ENCODE results near the gene GOLM1. TPM values are rescaled to one million over a fixed set of nuclear protein-coding genes. Genes with fewer than 3 reads are reported as not detected.

The GOLM1 gene
- total RNA-seq, 4 donors from 2014 or later, result 52.7 to 59.7 (median 56.2) TPM

- no peaks in the 10 kb centered on the region for H3K9me3 ChIP-seq
- no peak overlapping the region for H3K27ac ChIP-seq
- no peaks in the 10 kb centered on the region for H3K4me1 ChIP-seq
- no peak overlapping the region for H3K4me3 ChIP-seq
- TF ChIP-seq POLR2A (IDR thresholded peaks at IDR 0.05), result no peak
- H3K36me3 ChIP-seq, result peaks cover 0 to 65% (median 0%) of the 10 kb centered on the region in 3 donors
- no peak for DNase-seq
- no peaks in the 10 kb centered on the region for H3K27me3 ChIP-seq
These were observed 78.6 kb downstream of the GOLM1 start for GRCh38 chr9:86020731-86021130.

DNA sequence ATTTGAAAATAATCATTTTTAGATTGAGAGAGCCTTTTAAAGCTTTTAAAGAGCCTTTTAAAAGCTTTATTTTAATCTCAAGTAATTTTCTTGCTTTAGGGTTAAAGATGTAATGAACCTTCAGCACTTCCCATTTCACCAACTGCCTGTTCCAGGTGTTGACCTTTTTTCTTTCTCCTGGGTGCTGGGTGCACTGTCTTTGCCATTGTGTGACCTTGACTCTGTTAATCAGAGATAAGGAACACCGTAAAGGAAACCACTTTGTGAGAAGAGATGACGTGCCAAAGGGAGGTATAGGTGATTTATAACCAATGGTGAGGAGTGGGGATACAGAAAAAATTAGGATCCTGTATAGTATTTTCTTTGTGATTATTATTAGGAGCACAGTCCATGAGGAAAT is 90.2 kb downstream of the GOLM1 start:
- no peak for DNase-seq
- TF ChIP-seq CTCF (IDR thresholded peaks at IDR 0.05) (no peak), POLR2A (IDR thresholded peaks at IDR 0.05) (no peak)
- peaks cover 0 to 87% (median 0%) of the 10 kb centered on the region in 3 donors for H3K36me3 ChIP-seq

GRCh38 chr9:86005253-86005775 is 94.0 kb downstream of the GOLM1 start:
- Histone ChIP-seq H3K36me3 (peaks cover 0 to 61% (median 0%) of the 10 kb centered on the region in 3 donors), H3K27me3 (no peaks in the 10 kb centered on the region), H3K4me3 (no peak overlapping the region), H3K4me1 (no peaks in the 10 kb centered on the region), H3K27ac (no peak overlapping the region), H3K9me3 (no peaks in the 10 kb centered on the region)
- TF ChIP-seq POLR2A (IDR thresholded peaks at IDR 0.05) (no peak), CTCF (IDR thresholded peaks at IDR 0.05) (no peak)
- no peak for DNase-seq

More for the DNA sequence above, 90.2 kb downstream of the GOLM1 start:
- Histone ChIP-seq H3K9me3 (no peaks in the 10 kb centered on the region), H3K27ac (no peak overlapping the region), H3K27me3 (no peaks in the 10 kb centered on the region), H3K4me1 (no peaks in the 10 kb centered on the region), H3K4me3 (no peak overlapping the region)

DNA sequence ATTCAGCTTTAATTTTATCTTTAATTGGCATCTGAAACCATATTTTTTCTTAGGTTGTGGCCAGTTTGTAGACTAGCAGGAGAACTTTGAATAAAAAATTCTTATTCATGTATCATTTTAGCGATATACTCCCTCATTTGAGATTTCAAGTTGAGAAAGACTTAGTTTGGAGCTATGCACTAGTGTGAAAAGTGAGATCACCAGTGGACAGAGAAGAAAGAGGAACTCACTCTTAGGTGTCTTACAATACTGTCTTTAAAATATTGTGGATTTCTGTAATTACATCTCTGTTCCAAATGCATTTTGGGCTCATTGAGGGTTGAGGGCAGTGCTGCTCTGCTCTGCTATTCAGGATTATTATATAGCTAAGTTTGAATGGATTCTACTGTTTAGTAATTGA is 103.8 kb downstream of the GOLM1 start:
- Histone ChIP-seq H3K4me3 (no peak overlapping the region), H3K27ac (no peak overlapping the region), H3K9me3 (no peaks in the 10 kb centered on the region), H3K27me3 (no peaks in the 10 kb centered on the region), H3K36me3 (peaks cover 0 to 29% (median 0%) of the 10 kb centered on the region in 3 donors), H3K4me1 (no peaks in the 10 kb centered on the region)
- TF ChIP-seq CTCF (IDR thresholded peaks at IDR 0.05) (no peak), POLR2A (IDR thresholded peaks at IDR 0.05) (no peak)
- DNase-seq, result no peak

DNA sequence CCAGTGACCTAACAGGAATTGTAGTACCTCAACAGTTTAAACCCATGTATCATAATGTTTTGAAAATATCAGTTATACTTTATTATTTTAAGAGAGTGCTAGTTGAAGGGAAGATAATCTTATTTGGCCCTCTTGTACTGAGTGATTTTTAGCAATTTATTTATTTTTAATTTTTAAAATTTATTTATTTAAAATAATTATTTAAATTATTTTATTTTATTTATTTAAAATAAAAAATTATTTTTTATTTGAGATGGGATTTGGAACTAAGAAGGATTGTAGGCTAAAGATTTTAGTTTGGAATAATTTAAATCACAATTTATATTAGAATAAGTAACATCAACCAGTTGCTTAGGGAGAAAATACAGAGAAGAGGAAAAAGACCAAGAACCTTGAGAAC is 104.3 kb downstream of the GOLM1 start:
- DNase-seq, result no peak
- TF ChIP-seq CTCF (IDR thresholded peaks at IDR 0.05) (no peak), POLR2A (IDR thresholded peaks at IDR 0.05) (no peak)
- Histone ChIP-seq H3K27me3 (no peaks in the 10 kb centered on the region), H3K9me3 (no peaks in the 10 kb centered on the region), H3K4me1 (no peaks in the 10 kb centered on the region), H3K36me3 (peaks cover 0 to 29% (median 0%) of the 10 kb centered on the region in 3 donors), H3K4me3 (no peak overlapping the region), H3K27ac (no peak overlapping the region)

DNA sequence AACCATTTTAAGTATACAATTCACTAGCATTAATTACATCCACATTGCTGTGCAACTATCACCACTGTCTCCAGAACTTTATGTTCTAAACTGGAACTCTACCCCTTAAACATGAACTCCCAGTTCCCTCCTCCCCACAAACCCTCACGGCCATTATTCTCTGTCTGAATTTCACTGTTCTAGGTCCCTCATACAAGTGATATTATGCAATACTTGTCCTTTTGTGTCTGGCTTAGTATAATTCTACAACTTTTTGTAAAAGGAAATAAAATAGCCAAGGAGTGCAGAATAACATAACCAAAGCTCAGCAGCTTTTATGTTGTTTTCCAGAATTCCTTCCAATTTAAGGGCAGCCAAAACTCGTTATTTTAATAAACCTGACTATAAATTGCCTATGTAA is 105.2 kb downstream of the GOLM1 start:
- Histone ChIP-seq H3K4me3 (no peak overlapping the region), H3K36me3 (peaks cover 0 to 29% (median 0%) of the 10 kb centered on the region in 3 donors), H3K4me1 (no peaks in the 10 kb centered on the region), H3K9me3 (no peaks in the 10 kb centered on the region), H3K27ac (no peak overlapping the region), H3K27me3 (no peaks in the 10 kb centered on the region)
- no peak for TF ChIP-seq POLR2A (IDR thresholded peaks at IDR 0.05)
- TF ChIP-seq CTCF (IDR thresholded peaks at IDR 0.05), result no peak
- DNase-seq, result no peak

All from Peyer's patch (tissue), 4 donors.